Prostate gland (tissue), 2 donors: ENCODE measurements around the gene SST. TPM values are rescaled to one million over a fixed set of nuclear protein-coding genes. Genes with fewer than 3 reads are reported as not detected.

Experiments
- DNase-seq: peaks from one replicate; pipeline ENCODE4 v3.0.0-alpha.2; 2019; ENCODE audit warnings: low spot score
- H3K27ac ChIP-seq, 2 donors: fragments of 200-600 bp; sonication (generic); 2 replicates each; pipeline ENCODE4 v1.5.1; 2017 to 2019
- H3K27me3 ChIP-seq: fragments of 200-600 bp; sonication (generic); replicated peaks from 2 replicates; pipeline ENCODE4 v1.5.1; 2019; ENCODE audit not compliant: insufficient read depth
- H3K36me3 ChIP-seq, 2 donors: fragments of 200-600 bp; sonication (generic); 1 replicate in 1 of 2; 2 replicates in 1 of 2; pipeline versions ENCODE4 v1.5.1 to v1.8.1; 2017 to 2019
- H3K4me1 ChIP-seq: fragments of 200-600 bp; sonication (generic); replicated peaks from 2 replicates; pipeline ENCODE4 v1.5.1; 2019
- H3K4me3 ChIP-seq, 2 donors: fragments of 200-600 bp; sonication (generic); 2 replicates each; pipeline ENCODE4 v1.5.1; 2017 to 2019
- H3K9me3 ChIP-seq: fragments of 200-600 bp; sonication (generic); 2 replicates; pipeline ENCODE4 v1.5.1; 2017
- POLR2A ChIP-seq: fragments of 450-650 bp; IDR thresholded peaks from one replicate; pipeline ENCODE4 v1.6.1; 2016; ENCODE audit warnings: antibody characterized with exemption, mild to moderate bottlenecking
- POLR2AphosphoS5 ChIP-seq: sonication (generic); formaldehyde crosslinking; IDR thresholded peaks from one replicate; pipeline ENCODE4 v1.6.1; 2017; ENCODE audit warnings: antibody characterized with exemption
- WGBS: methylation state at CpG from one replicate; pipeline ENCODE4 v1.1.5; 2018; 5-methylcytosine and 5-hydroxymethylcytosine counted together
- intact Hi-C: fragments of 100-400 bp; cut with DNase I; formaldehyde crosslinking; loops from one replicate; pipeline ENCODE4 v1.14.2; 2022
- total RNA-seq, 2 donors: library from RNA; depleted of rRNA; stranded (reverse); fragments of >200 nt; gene quantifications; one replicate each; pipeline ENCODE4 v1.1.0, GENCODE V29; 2016
- TF ChIP-seq, protein P1 (sequence below), 4 experiments: fragments of 200-600 bp in 2 of 4; fragments of 450-650 bp in 2 of 4; sonication (generic) in 2 of 4; IDR thresholded peaks; 1 replicate in 3 of 4; 2 replicates in 1 of 4; pipeline ENCODE4 v1.5.1; 2016 to 2019; ENCODE audit warnings: antibody characterized with exemption in 4 of 4, mild to moderate bottlenecking in 2 of 4, moderate library complexity in 2 of 4

Gene SST
- total RNA-seq, 2 donors from 2014 or later: not detected

DNA sequence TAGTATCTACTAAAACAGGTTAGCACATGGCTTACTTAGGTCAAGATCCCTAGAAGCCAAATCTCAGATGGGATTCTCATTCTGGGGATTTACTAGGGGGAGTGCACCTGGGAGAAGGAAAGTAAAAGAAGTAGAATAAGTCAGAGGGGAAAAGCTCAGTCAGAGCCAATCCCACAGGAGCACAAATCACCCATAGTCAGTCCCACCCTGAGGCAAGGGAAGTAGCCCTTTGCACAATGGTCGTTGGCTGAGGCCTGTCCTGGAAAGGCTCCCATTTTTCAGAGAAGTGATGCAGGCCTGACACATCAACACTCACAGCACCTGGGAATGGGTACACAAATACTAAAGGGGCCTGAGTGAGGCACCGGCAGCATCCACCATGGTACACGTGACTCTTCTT, 39.8 kb downstream of the SST start:
- TF ChIP-seq POLR2A (no peak), POLR2AphosphoS5 (no peak)
- TF ChIP-seq, protein P1, sequence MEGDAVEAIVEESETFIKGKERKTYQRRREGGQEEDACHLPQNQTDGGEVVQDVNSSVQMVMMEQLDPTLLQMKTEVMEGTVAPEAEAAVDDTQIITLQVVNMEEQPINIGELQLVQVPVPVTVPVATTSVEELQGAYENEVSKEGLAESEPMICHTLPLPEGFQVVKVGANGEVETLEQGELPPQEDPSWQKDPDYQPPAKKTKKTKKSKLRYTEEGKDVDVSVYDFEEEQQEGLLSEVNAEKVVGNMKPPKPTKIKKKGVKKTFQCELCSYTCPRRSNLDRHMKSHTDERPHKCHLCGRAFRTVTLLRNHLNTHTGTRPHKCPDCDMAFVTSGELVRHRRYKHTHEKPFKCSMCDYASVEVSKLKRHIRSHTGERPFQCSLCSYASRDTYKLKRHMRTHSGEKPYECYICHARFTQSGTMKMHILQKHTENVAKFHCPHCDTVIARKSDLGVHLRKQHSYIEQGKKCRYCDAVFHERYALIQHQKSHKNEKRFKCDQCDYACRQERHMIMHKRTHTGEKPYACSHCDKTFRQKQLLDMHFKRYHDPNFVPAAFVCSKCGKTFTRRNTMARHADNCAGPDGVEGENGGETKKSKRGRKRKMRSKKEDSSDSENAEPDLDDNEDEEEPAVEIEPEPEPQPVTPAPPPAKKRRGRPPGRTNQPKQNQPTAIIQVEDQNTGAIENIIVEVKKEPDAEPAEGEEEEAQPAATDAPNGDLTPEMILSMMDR (IDR thresholded peaks at IDR 0.05): no peak
- Histone ChIP-seq H3K27ac (no peak overlapping the region), H3K36me3 (no peaks in the 10 kb centered on the region), H3K9me3 (no peaks in the 10 kb centered on the region), H3K27me3 (no peaks in the 10 kb centered on the region), H3K4me1 (no peaks in the 10 kb centered on the region), H3K4me3 (no peak overlapping the region)
- DNase-seq: no peak
- intact Hi-C loops: no loop called here
- 63% methylated on average over 3 of the region's 3 CpGs for WGBS

GRCh38 chr3:187629711-187630110, 40.5 kb downstream of the SST start:
- Histone ChIP-seq H3K4me1 (no peaks in the 10 kb centered on the region), H3K27me3 (no peaks in the 10 kb centered on the region)
- intact Hi-C loops: no loop called here

GRCh38 chr3:187628169-187628568, 42.0 kb downstream of the SST start:
- H3K4me1 ChIP-seq: no peaks in the 10 kb centered on the region
- TF ChIP-seq POLR2AphosphoS5 (no peak), POLR2A (no peak)
- TF ChIP-seq, protein P1 (IDR thresholded peaks at IDR 0.05): no peak
- 27% methylated on average over 3 of the region's 3 CpGs for WGBS
- no peak overlapping the region for H3K27ac ChIP-seq
- intact Hi-C loops: no loop called here
- H3K9me3 ChIP-seq: no peaks in the 10 kb centered on the region
- no peaks in the 10 kb centered on the region for H3K36me3 ChIP-seq
- no peak overlapping the region for H3K4me3 ChIP-seq
- DNase-seq: no peak
- H3K27me3 ChIP-seq: no peaks in the 10 kb centered on the region

More at GRCh38 chr3:187629711-187630110, 40.5 kb downstream of the SST start:
- TF ChIP-seq, protein P1 (IDR thresholded peaks at IDR 0.05): no peak
- TF ChIP-seq POLR2AphosphoS5 (no peak), POLR2A (no peak)
- no peaks in the 10 kb centered on the region for H3K36me3 ChIP-seq
- H3K27ac ChIP-seq: no peak overlapping the region
- 87% methylated on average over 4 of the region's 4 CpGs for WGBS
- DNase-seq: no peak
- H3K4me3 ChIP-seq: no peak overlapping the region
- no peaks in the 10 kb centered on the region for H3K9me3 ChIP-seq

DNA sequence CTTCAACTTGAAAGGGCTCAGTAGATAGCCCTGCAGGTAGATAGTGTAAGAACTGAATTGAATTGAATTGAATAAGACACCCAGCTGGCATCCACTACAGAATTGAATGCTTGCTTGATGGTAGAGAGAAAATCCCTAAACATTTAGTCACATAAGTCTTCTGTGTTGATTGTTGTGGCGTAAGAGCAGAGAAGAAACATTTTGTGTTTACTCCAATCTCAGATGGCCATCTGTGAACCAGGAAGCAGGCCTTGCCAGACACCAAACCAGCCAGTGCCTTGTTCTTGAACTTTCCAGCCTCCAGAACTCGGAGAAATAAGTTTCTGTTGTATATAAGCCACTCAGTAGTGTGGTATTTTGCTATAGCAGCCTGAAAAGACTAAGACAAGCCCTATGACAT, 43.6 kb downstream of the SST start:
- intact Hi-C loops: no loop called here
- TF ChIP-seq POLR2A: no peak
- TF ChIP-seq POLR2AphosphoS5: no peak
- TF ChIP-seq, protein P1 (IDR thresholded peaks at IDR 0.05): no peak
- H3K36me3 ChIP-seq: no peaks in the 10 kb centered on the region
- 71% methylated on average over 2 of the region's 2 CpGs for WGBS
- no peak overlapping the region for H3K4me3 ChIP-seq
- DNase-seq: no peak
- no peaks in the 10 kb centered on the region for H3K4me1 ChIP-seq
- peaks cover 5% of the 10 kb centered on the region for H3K27me3 ChIP-seq
- no peaks in the 10 kb centered on the region for H3K9me3 ChIP-seq
- H3K27ac ChIP-seq: no peak overlapping the region

DNA sequence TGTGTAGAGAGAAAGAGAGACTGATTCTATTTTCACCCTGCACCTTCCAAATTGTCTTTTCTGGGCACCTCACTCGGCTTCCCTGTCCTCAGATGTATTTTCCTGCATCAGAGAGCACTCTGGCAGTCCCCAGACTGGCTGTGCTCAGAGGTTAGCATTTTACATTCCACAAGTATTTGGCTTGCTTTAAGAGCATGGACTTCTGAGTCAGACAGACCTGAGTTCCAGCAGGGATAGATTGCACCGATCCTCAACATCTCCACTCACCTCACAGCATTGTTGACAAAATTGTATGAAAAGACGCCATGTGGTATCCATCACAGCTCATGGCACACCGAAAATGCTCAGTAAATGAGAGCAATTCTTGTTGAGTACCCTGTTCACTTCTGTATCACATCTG, 45.6 kb downstream of the SST start:
- intact Hi-C loops: no loop called here
- no peaks in the 10 kb centered on the region for H3K9me3 ChIP-seq
- 47% methylated on average over 4 of the region's 4 CpGs for WGBS
- peaks cover 5% of the 10 kb centered on the region for H3K27me3 ChIP-seq
- no peak overlapping the region for H3K4me3 ChIP-seq
- H3K36me3 ChIP-seq: no peaks in the 10 kb centered on the region
- no peak overlapping the region for H3K27ac ChIP-seq
- DNase-seq: no peak
- TF ChIP-seq, protein P1 (IDR thresholded peaks at IDR 0.05): no peak
- TF ChIP-seq POLR2AphosphoS5 (no peak), POLR2A (no peak)
- H3K4me1 ChIP-seq: no peaks in the 10 kb centered on the region
